OCI-LY7 (cell line): ENCODE measurements around the gene AMTN.

Source experiments
- CTCF ChIP-seq: fragments of 200-600 bp; sonication (generic); conservative IDR thresholded peaks from 2 replicates; pipeline ENCODE4 v1.5.1; 2014; ENCODE audit warnings: mild to moderate bottlenecking, antibody characterized with exemption, low read length, moderate library complexity, mixed read lengths
- EZH2phosphoT487 ChIP-seq: fragments of 200-600 bp; sonication (generic); IDR thresholded peaks from 2 replicates; pipeline ENCODE4 v1.6.1; 2018; ENCODE audit warnings: low read depth, borderline replicate concordance, mild to moderate bottlenecking, mixed run types, antibody characterized with exemption, low read length, moderate library complexity, mixed read lengths

- no peak for TF ChIP-seq EZH2phosphoT487
- TF ChIP-seq CTCF = no peak
Measured at GRCh38 chr4:70488748-70489147, 29.6 kb upstream of the AMTN start.
